GM18867 (cell line): ENCODE measurements around the gene RIC3.

Source experiments
- ATAC-seq: cut with Tn5 transposase; IDR thresholded peaks from one replicate; pipeline ENCODE4 v1.9.1; 2021; ENCODE audit warnings: mild to moderate bottlenecking, moderate library complexity; ENCODE audit not compliant: unreplicated experiment

Gene RIC3, protein sequence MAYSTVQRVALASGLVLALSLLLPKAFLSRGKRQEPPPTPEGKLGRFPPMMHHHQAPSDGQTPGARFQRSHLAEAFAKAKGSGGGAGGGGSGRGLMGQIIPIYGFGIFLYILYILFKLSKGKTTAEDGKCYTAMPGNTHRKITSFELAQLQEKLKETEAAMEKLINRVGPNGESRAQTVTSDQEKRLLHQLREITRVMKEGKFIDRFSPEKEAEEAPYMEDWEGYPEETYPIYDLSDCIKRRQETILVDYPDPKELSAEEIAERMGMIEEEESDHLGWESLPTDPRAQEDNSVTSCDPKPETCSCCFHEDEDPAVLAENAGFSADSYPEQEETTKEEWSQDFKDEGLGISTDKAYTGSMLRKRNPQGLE

DNA sequence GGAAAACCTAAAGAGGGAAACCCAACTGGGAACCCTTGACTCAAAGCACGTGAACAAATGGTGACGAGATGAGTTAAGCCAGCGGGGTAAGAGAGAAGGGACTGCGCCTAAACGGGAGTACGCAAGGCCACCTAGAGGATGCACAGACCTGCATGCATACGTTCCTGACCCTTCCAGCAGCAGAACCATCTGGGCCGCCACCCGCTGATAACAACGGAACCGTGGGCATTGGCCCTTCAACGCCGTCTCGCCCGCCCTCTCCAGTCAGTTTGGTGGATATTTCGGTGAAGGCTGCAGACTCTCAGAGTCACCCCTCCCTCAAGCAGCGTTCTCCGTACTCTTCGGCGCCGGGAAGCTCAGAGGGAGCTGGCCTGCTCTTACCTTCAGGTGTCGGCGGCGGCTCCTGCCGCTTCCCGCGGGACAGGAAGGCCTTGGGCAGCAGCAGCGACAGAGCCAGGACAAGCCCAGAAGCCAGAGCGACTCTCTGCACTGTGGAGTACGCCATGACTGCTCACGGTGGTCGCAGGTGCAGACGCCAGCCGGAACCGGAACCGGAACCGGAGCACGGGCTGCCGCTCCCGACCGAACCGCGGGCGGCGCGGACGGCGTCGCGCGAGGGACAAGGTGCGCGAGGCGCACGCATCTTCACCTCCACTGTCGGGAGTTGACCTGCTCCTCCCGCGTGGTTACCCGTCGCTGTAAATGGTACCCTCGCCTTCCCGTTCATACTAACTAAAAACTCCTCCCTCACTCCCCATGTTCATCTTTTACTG is at the start of gene RIC3:
RIC3 (minus strand) TSS at position 541 of the 773 bp plus-strand sequence; CDS start at position 505, 36 bp downstream.
- ATAC-seq: peak; percentile 48

GRCh38 chr11:8218409-8218808 is 49.6 kb upstream of the RIC3 start:
- no peak for ATAC-seq

GRCh38 chr11:8217926-8218325 is 49.1 kb upstream of the RIC3 start:
- no peak for ATAC-seq

- ATAC-seq: no peak
These were observed 48.3 kb upstream of the RIC3 start for GRCh38 chr11:8217136-8217535.

GRCh38 chr11:8213376-8213775 is 44.6 kb upstream of the RIC3 start:
- no peak for ATAC-seq

GRCh38 chr11:8209208-8209807 is 40.5 kb upstream of the RIC3 start:
- peak; percentile 59 for ATAC-seq

DNA sequence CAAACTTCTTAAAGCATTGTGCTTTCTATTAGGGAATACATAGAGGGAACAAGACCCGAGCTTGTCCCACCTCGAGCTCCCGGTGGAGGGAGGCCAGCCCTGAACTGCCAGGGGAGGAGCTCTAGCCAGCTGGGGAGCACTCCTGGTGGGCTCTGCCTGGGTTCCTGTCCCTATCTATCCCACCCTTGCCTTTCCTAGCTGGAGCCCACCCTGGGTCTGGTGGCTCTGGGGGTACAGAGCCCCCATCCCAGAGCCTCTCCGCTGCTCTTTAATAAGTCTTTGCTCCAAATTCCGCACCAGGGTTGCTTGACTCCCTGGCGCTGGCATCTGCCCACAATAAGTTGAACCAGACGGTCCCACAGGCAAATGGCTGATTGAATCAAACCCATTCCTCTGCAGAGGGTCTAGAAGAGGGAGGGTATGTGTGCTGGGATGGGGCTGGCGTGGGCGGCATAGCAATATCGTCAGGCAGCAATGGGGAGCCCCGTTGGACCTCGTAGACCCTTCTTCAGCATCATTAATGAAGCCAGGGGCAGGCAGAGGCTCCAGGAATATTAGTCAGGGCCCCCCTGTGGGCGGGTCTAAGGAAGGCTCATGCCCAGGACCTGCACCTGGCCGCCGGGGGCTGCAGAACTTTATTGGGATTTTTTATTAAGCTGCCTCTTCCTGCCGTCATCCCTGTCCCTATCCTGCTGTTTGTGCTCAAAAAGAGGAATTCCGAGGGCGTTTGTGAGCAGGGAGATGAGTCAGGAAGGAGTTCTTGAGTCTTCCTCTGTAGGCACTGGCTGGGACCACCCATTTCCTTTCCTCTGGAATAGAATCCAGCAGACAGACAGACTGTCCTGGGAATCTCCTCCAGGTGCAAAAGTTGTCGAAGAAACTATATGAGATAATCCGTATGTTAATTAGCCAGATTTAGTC is 38.5 kb upstream of the RIC3 start:
- ATAC-seq: no peak

- ATAC-seq: no peak
These were observed 37.6 kb upstream of the RIC3 start for GRCh38 chr11:8206251-8207079.

- no peak for ATAC-seq
These were observed 36.7 kb upstream of the RIC3 start for GRCh38 chr11:8205566-8205965.

GRCh38 chr11:8204596-8204995 is 35.8 kb upstream of the RIC3 start:
- no peak for ATAC-seq

GRCh38 chr11:8204025-8204424 is 35.2 kb upstream of the RIC3 start:
- no peak for ATAC-seq

DNA sequence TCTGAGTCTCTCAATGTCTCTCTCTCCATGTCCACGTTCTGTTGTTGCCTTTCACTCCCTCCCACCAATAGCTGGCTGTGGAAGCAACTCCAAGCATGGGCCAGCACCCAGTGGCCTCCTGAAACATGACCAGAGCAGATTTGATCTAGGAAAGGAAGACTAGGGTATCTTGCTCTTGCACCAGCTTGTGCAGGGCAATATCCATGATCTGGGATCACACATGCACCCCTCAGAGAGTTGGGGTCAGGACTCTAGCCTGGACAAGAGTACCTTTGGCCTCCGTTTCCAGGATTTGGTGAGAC is 34.5 kb upstream of the RIC3 start:
- ATAC-seq: no peak

DNA sequence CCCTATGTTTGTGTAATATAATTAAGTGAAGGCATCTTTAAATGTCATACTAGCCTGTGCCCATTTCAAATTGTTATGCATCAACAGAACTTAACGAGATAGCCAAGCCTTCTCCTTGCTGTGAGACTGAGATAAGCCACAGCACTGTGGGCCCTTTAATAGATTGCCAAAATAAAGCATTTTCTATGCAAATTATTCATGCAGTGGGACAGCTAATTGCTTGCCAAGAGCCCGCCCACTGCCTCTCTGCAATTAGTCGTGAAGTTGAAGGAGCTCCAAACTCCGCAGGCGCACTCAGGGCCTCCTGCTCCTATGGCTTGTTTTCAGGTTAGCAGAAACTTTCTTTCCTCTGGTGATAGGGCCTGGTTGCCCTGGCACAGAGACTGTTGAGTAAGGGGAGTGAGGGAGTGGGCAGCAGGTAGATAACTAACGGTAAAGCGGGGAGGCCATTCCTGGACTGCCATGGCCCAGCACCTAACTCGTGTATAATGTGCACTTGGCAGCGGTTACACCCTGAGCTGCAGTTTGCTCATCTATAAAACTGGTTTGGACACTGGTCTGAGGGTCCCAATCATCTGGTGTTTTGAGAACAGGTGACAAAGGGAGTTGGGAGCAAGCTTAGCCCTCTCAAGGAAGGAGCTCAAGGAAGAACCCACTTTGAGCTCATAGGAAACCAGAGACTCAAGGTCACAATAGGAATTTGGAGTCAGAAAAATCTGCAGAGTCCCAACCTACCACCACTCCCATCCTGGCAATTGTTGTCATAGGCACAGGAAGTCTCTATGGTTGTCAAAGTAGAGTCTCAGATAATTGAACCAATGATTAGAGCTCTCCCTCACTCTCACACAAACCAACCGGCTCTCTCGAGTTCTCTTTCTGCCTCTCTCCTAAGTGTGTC is 33.9 kb upstream of the RIC3 start:
- ATAC-seq: no peak

DNA sequence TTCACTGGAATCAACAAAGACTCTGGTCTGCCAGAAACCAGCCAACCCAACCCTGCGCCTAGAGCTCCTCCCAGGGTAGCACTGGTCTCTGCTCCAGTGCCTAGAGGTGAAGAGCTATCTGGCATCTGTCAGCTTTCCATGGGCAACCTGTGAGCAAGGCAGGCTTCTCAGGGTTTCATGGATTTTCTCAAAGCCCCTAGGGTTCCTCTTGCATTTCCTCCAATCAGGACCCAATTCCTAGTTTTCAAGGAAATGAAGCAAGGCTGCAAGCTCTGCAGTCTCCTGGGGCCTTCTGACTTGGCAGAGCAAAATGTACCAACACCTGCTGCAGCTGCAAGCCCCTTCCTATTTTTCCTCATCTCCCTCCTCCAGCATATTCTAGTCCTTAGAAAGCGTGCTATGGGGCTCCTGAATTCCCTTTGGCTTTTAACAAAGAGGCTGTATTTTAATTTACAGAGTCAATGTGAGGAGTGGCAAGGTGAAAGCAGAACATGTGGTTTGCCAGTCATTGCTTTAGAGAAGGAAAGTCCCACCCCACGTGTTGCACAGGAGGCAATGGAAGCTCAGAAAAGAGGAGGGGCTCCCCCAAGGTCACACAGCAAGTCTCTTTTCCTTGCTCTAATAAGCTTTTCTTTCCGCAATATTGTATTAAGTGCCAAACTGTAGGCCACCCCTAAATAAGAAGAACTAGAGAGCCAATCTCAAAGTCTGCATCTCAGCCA is 33.0 kb upstream of the RIC3 start:
- ATAC-seq: peak; percentile 65

- no peak for ATAC-seq
These were observed 30.9 kb upstream of the RIC3 start for GRCh38 chr11:8199676-8200075.

DNA sequence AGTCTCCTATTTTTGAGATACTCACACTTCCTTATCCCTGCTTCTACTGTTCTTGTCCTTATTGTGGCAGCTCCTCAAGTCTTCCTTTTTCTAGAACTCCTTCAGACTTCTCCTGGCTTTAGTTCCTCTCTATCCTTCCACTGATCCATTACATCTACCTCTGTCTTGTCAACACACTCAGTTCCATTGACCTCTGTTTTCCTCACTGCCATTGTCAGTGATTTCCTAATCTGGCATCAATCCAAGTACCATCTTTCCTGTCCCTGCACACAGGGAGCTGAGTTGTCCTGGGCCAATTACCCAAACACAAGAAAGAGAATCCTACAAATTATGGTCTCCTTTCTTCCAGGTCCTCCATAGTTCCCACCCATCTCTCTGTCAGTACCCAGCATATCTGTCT is 27.9 kb upstream of the RIC3 start:
- ATAC-seq: no peak

- ATAC-seq: no peak
These were observed 26.1 kb upstream of the RIC3 start for GRCh38 chr11:8194956-8195355.

DNA sequence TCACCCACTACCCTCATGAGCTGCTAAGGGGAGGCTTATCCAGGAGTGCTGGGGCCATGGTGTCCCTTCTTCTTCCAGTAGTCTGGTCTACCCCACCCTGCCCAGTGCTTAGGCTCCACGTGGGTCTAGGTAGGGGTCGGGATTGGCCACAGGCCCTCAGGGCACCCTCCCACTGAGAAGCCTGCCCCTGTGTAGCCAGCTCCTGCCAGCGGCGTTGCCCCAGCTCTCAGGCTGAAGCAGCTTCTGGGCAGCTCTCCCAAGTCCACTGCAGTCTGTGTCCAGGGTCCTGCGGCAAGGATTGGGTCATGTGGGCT is 24.0 kb upstream of the RIC3 start:
- peak; percentile 17 for ATAC-seq
